ENCODE measurements around the gene DNAH12.
"Not testable (repeated sequence)": the region's sequence is repeated elsewhere in the genome, so short reads cannot be mapped to it uniquely, and the experiment has no call there.

DNAH12 gene

DNA sequence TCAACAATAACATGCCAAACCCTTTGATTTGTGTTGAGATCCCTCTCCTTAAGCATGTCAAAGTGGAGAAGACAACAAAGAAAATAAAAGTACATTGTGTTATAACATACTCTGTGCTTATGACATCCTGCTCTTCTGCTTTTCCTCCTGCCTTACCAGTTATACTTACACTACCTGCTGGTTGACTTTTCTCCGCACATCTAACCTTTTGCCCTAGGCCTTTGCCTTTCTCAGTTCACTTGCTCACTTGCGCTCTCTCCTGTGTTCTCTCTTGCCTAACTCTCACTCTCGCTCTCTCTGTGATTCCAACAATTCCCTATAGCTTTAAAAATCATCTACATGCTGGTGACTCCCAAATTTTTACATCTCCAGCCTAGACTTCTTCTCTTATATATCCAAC, 5.7 kb downstream of the DNAH12 start:
- no peak for DNase-seq

GRCh38 chr3:57530071-57530608, 14.0 kb downstream of the DNAH12 start:
- DNase-seq = no peak

- DNase-seq = no peak
These were observed 25.7 kb downstream of the DNAH12 start for GRCh38 chr3:57518276-57518915.

GRCh38 chr3:57512166-57512565, 32.0 kb downstream of the DNAH12 start:
- no peak for DNase-seq

GRCh38 chr3:57505901-57506300, 38.2 kb downstream of the DNAH12 start:
- DNase-seq = no peak

- no peak for DNase-seq
These were observed 43.6 kb downstream of the DNAH12 start for GRCh38 chr3:57500506-57500905.

- DNase-seq = no peak
These were observed 46.2 kb downstream of the DNAH12 start for GRCh38 chr3:57497904-57498303.

DNA sequence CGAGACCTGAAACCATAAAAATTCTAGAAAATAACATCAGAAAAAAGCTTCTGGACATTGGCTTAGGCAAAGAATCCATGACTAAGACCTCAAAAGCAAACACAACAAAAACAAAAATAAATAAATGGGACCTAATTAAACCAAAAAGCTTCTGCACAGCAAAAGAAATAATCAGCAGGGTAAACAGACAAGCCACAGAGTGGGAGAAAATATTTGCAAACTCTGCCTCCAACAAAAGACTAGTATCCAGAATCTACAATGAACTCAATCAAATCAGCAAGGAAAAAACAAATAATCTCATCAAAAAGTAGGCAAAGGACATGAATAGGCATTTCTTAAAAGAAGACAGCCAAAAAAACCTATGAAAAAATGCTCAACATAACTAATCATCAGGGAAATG, 59.6 kb downstream of the DNAH12 start:
- DNase-seq = no peak

GRCh38 chr3:57477193-57477592, 67.0 kb downstream of the DNAH12 start:
- not testable (repeated sequence) for DNase-seq

- DNase-seq = no peak
These were observed 79.3 kb downstream of the DNAH12 start for GRCh38 chr3:57464801-57465200.

- no peak for DNase-seq
These were observed 80.1 kb downstream of the DNAH12 start for GRCh38 chr3:57464011-57464410.

- no peak for DNase-seq
These were observed 92.8 kb downstream of the DNAH12 start for GRCh38 chr3:57451150-57451846.

GRCh38 chr3:57449276-57449847, 94.8 kb downstream of the DNAH12 start:
- DNase-seq = not testable (repeated sequence)

- not testable (repeated sequence) for DNase-seq
These were observed 95.7 kb downstream of the DNAH12 start for GRCh38 chr3:57448489-57448888.

DNA sequence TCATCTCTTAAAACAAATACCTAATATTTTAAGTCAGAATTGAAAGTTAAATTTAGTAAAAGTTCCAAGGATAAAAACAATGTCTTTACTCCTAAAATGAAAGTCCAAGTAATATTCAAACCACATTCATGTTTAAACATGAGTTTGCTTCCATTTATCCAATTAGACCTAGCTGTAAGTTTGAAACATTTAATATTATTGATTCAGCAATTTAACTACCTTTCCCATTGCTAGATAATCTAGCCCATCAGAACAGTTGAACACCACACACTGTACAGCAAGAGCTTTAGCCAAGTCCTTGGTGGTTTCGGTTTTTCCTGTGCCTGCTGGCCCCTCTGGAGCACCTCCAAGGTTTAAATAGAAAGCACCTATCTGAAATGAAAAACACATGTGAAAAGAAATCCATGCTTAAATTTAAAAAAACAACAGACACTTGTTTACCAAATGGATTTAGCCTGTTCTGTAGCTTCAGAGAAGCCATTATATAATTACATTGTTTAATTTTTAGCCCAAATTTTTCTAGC, 97.8 kb downstream of the DNAH12 start:
- DNase-seq = no peak

- DNase-seq = no peak
These were observed 99.7 kb downstream of the DNAH12 start for GRCh38 chr3:57444469-57444868.

GRCh38 chr3:57440144-57440543, 104.0 kb downstream of the DNAH12 start:
- DNase-seq = not testable (repeated sequence)

GRCh38 chr3:57438460-57438859, 105.7 kb downstream of the DNAH12 start:
- peak; percentile 4 for DNase-seq

DNA sequence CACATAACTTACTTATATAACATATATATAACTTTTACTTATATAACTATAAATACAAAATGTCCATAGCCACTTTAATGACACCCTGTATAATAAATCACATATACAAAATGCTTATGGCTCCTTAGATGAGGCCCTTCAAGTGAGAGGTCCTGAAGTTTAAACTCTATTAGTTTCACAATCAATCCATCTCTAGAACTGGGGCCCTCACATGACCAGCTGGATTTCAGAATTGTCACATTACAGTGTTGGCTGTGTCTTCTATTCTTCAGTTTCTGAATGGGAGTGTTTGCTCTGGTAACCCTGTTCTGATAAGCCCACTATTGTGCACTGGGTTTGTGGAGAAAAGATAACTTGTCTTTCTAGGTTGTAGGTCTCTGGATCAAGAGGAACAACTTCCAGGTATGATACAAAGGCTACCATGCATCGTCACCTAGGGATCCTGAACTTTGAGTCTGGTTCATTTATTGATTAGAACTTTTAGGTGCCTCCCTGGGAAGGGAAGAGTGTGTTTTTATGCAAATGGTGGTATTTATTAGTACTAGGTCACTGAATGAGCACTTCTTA, 107.9 kb downstream of the DNAH12 start:
- no peak for DNase-seq

DNA sequence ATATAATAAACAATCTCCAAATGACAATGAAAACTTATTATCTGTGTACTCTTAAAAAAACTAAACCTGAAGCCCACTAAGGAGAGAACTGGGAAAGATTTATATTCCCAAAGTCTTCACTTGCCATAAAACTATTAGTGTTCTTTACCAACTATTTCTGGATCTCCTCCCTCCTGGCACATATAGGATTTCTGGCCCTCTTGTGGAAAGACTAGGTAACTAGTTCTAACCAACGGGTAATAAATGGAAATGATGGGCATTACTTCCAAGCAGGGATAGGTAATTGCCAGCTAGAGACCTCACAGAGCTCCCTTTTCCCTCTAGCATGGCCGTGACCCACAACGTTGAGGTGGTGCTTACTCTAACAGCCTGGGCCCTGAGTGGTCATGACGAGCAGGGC, 110.1 kb downstream of the DNAH12 start:
- no peak for DNase-seq

DNA sequence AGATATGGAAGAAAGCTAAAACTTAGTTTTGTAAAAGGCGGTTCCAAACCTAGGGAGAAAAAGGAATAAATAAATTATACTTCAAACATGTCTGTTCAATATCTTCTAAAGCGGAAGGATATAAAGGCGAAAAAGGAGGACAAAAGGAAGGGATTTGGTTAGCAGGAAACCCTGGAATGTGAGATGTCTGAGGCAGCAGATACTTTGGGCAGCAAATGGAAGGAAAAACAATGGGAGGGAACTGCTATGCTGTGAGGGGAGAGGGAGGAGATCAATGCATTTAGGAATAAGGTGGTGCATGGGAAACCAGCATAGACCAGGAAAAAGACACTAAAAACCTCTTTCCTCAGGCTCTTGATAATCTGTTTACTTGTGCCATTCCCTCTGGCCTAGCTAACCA, 120.8 kb downstream of the DNAH12 start:
- DNase-seq = no peak

DNA sequence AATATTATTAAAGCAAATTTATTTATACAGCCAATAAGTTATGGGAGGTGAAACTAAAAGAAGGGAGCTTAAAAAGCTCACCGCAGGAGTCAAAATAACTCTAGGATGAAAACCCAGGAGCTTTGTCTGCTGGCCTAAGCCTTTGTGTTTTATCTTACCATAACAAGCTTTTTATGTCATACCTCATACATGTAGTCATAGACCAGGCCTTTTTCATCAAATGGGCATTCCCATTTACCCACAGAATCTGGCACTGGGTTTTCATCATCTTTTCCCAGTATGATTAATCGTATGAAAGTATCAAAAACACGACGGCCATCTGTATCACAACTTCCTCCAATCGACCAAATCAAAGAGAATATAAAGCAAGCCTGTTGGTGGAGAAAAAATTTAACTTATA, 122.8 kb downstream of the DNAH12 start:
- DNase-seq = no peak

- DNase-seq = no peak
These were observed 124.1 kb downstream of the DNAH12 start for GRCh38 chr3:57420001-57420400.

GRCh38 chr3:57411715-57412114, 132.4 kb downstream of the DNAH12 start:
- no peak for DNase-seq

All from stimulated activated CD4-positive, alpha-beta T cell treated with anti-CD3 and anti-CD28 coated beads, Interleukin-15, amount 100 ng/mL, for 24 hours (primary cell).